ENCODE results near the gene DHRS4.
"Not testable (repeated sequence)": the region's sequence is repeated elsewhere in the genome, so short reads cannot be mapped to it uniquely, and the experiment has no call there.

GRCh38 chr14:23969481-23970282, 16.1 kb downstream of the DHRS4 start:
- TF ChIP-seq, protein P1, sequence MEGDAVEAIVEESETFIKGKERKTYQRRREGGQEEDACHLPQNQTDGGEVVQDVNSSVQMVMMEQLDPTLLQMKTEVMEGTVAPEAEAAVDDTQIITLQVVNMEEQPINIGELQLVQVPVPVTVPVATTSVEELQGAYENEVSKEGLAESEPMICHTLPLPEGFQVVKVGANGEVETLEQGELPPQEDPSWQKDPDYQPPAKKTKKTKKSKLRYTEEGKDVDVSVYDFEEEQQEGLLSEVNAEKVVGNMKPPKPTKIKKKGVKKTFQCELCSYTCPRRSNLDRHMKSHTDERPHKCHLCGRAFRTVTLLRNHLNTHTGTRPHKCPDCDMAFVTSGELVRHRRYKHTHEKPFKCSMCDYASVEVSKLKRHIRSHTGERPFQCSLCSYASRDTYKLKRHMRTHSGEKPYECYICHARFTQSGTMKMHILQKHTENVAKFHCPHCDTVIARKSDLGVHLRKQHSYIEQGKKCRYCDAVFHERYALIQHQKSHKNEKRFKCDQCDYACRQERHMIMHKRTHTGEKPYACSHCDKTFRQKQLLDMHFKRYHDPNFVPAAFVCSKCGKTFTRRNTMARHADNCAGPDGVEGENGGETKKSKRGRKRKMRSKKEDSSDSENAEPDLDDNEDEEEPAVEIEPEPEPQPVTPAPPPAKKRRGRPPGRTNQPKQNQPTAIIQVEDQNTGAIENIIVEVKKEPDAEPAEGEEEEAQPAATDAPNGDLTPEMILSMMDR (IDR thresholded peaks at IDR 0.05; ENCODE audit: low read depth, low read length) = not testable (repeated sequence)
- TF ChIP-seq EZH2phosphoT487 (IDR thresholded peaks at IDR 0.05; ENCODE audit: low read depth) = not testable (repeated sequence)
